Stimulated activated naive CD8-positive, alpha-beta T cell treated with anti-CD3 and anti-CD28 coated beads, Interleukin-15, Interleukin-2, amounts not matched to agents 100 ng/mL and 50 ng/mL, for 24 hours (primary cell): Measurements from ENCODE around the gene MIB2.
"Not testable (repeated sequence)": the region's sequence is repeated elsewhere in the genome, so short reads cannot be mapped to it uniquely, and the experiment has no call there.

Experiments used
- H3K27ac Mint-ChIP-seq: one replicate; pipeline ENCODE4 v1.8.0; 2021; ENCODE audit warnings: mild to moderate bottlenecking, mixed read lengths
- H3K27me3 Mint-ChIP-seq: one replicate; pipeline ENCODE4 v1.8.0; 2021; ENCODE audit warnings: mixed read lengths
- H3K36me3 Mint-ChIP-seq: one replicate; pipeline ENCODE4 v1.8.0; 2021; ENCODE audit warnings: low read depth, mixed read lengths
- H3K4me1 Mint-ChIP-seq: one replicate; pipeline ENCODE4 v1.8.0; 2021; ENCODE audit warnings: low read depth, mixed read lengths
- H3K4me3 Mint-ChIP-seq: one replicate; pipeline ENCODE4 v1.8.0; 2021; ENCODE audit warnings: mild to moderate bottlenecking, mixed read lengths
- H3K9me3 Mint-ChIP-seq: one replicate; pipeline ENCODE4 v1.8.0; 2021; ENCODE audit warnings: mixed read lengths

MIB2 gene

GRCh38 chr1:1638528-1638927, 23.2 kb downstream of the MIB2 start:
- H3K4me3 Mint-ChIP-seq, H3K4me1 Mint-ChIP-seq, H3K27me3 Mint-ChIP-seq, H3K9me3 Mint-ChIP-seq, H3K36me3 Mint-ChIP-seq, H3K27ac Mint-ChIP-seq: not testable (repeated sequence)

GRCh38 chr1:1639368-1639767, 24.1 kb downstream of the MIB2 start:
- H3K27ac Mint-ChIP-seq, result not testable (repeated sequence)

GRCh38 chr1:1640081-1640480, 24.8 kb downstream of the MIB2 start:
- not testable (repeated sequence) for H3K27me3 Mint-ChIP-seq, H3K9me3 Mint-ChIP-seq, H3K4me3 Mint-ChIP-seq, H3K36me3 Mint-ChIP-seq, H3K4me1 Mint-ChIP-seq, H3K27ac Mint-ChIP-seq

More at GRCh38 chr1:1639368-1639767, 24.1 kb downstream of the MIB2 start:
- not testable (repeated sequence) for H3K36me3 Mint-ChIP-seq, H3K27me3 Mint-ChIP-seq, H3K4me3 Mint-ChIP-seq, H3K9me3 Mint-ChIP-seq, H3K4me1 Mint-ChIP-seq

- H3K36me3 Mint-ChIP-seq, H3K4me1 Mint-ChIP-seq: not testable (repeated sequence)
Measured at GRCh38 chr1:1640711-1641461, 25.6 kb downstream of the MIB2 start.

GRCh38 chr1:1646326-1646725, 31.0 kb downstream of the MIB2 start:
- not testable (repeated sequence) for H3K27me3 Mint-ChIP-seq, H3K4me1 Mint-ChIP-seq, H3K27ac Mint-ChIP-seq, H3K4me3 Mint-ChIP-seq, H3K9me3 Mint-ChIP-seq
- H3K36me3 Mint-ChIP-seq, result peaks cover 46% of the 10 kb centered on the region

More at GRCh38 chr1:1640711-1641461, 25.6 kb downstream of the MIB2 start:
- not testable (repeated sequence) for H3K27ac Mint-ChIP-seq, H3K27me3 Mint-ChIP-seq, H3K4me3 Mint-ChIP-seq, H3K9me3 Mint-ChIP-seq

GRCh38 chr1:1647567-1648241, 32.4 kb downstream of the MIB2 start:
- H3K4me3 Mint-ChIP-seq, H3K27me3 Mint-ChIP-seq, H3K27ac Mint-ChIP-seq, H3K9me3 Mint-ChIP-seq, H3K4me1 Mint-ChIP-seq: not testable (repeated sequence)
- peaks cover 60% of the 10 kb centered on the region for H3K36me3 Mint-ChIP-seq

GRCh38 chr1:1648265-1648664, 33.0 kb downstream of the MIB2 start:
- not testable (repeated sequence) for H3K27me3 Mint-ChIP-seq, H3K27ac Mint-ChIP-seq, H3K4me3 Mint-ChIP-seq, H3K9me3 Mint-ChIP-seq, H3K4me1 Mint-ChIP-seq
- peaks cover 62% of the 10 kb centered on the region for H3K36me3 Mint-ChIP-seq

GRCh38 chr1:1658583-1659549, 43.6 kb downstream of the MIB2 start, which contains the start of gene CDK11B:
TSS of gene CDK11B (minus strand) at chr1:1659004. CDS start at chr1:1657485, 1,519 bp downstream.
- peaks cover 21% of the 10 kb centered on the region for H3K36me3 Mint-ChIP-seq
- H3K4me1 Mint-ChIP-seq, result peaks cover 17% of the 10 kb centered on the region
- not testable (repeated sequence) for H3K27me3 Mint-ChIP-seq, H3K9me3 Mint-ChIP-seq
- peak within 1 kb of the TSS; percentile 93 for H3K4me3 Mint-ChIP-seq
- H3K27ac Mint-ChIP-seq, result peak within 1 kb of the TSS; percentile 100

GRCh38 chr1:1662392-1662791, 47.1 kb downstream of the MIB2 start:
- H3K27me3 Mint-ChIP-seq, result not testable (repeated sequence)

GRCh38 chr1:1662830-1663560, 47.7 kb downstream of the MIB2 start:
- H3K36me3 Mint-ChIP-seq, result peaks cover 27% of the 10 kb centered on the region
- H3K9me3 Mint-ChIP-seq, H3K27ac Mint-ChIP-seq, H3K4me3 Mint-ChIP-seq, H3K27me3 Mint-ChIP-seq: not testable (repeated sequence)
- H3K4me1 Mint-ChIP-seq, result peaks cover 14% of the 10 kb centered on the region

More at GRCh38 chr1:1662392-1662791, 47.1 kb downstream of the MIB2 start:
- H3K9me3 Mint-ChIP-seq, H3K4me3 Mint-ChIP-seq, H3K27ac Mint-ChIP-seq: not testable (repeated sequence)
- Mint-ChIP-seq H3K36me3 (peaks cover 23% of the 10 kb centered on the region), H3K4me1 (peaks cover 14% of the 10 kb centered on the region)

GRCh38 chr1:1664318-1664717, 49.0 kb downstream of the MIB2 start:
- peaks cover 31% of the 10 kb centered on the region for H3K36me3 Mint-ChIP-seq
- H3K4me3 Mint-ChIP-seq, H3K4me1 Mint-ChIP-seq, H3K9me3 Mint-ChIP-seq, H3K27me3 Mint-ChIP-seq, H3K27ac Mint-ChIP-seq: not testable (repeated sequence)

- H3K4me3 Mint-ChIP-seq, result no peak overlapping the region
- peak overlapping the region; percentile 74 for H3K27ac Mint-ChIP-seq
- peaks cover 31% of the 10 kb centered on the region for H3K36me3 Mint-ChIP-seq
- no peaks in the 10 kb centered on the region for H3K9me3 Mint-ChIP-seq
- H3K4me1 Mint-ChIP-seq, result peaks cover 7% of the 10 kb centered on the region
- no peaks in the 10 kb centered on the region for H3K27me3 Mint-ChIP-seq
Measured at GRCh38 chr1:1664941-1665814, 49.9 kb downstream of the MIB2 start.

GRCh38 chr1:1665815-1666251, 50.5 kb downstream of the MIB2 start:
- Mint-ChIP-seq H3K9me3 (no peaks in the 10 kb centered on the region), H3K27me3 (no peaks in the 10 kb centered on the region), H3K36me3 (peaks cover 31% of the 10 kb centered on the region), H3K4me1 (peaks cover 7% of the 10 kb centered on the region), H3K4me3 (no peak overlapping the region), H3K27ac (no peak overlapping the region)

- Mint-ChIP-seq H3K4me1 (peaks cover 3% of the 10 kb centered on the region), H3K4me3 (no peak overlapping the region), H3K27ac (no peak overlapping the region), H3K9me3 (no peaks in the 10 kb centered on the region), H3K36me3 (peaks cover 35% of the 10 kb centered on the region), H3K27me3 (no peaks in the 10 kb centered on the region)
Measured at GRCh38 chr1:1666526-1666925, 51.2 kb downstream of the MIB2 start.
